ENCODE results near the gene SERTM2. TPM values are rescaled to one million over a fixed set of nuclear protein-coding genes. Genes with fewer than 3 reads are reported as not detected.

SERTM2 gene
- total RNA-seq (2021; fragmentation: NEBNext Ultra II Directional; extraction: Animal tissue kit (Norgen Biotek cat#: 25700)) (0.38 and 0.58 TPM in 2 replicates), polyA plus RNA-seq (2011; rRNA removed) (0.22 and 0.45 TPM in 2 replicates), polyA minus RNA-seq (2011; rRNA and poly(A)+ RNA removed) (0.22 and 1.00 TPM in 2 replicates)
- 0.50 TPM for polyA plus RNA-seq (2011; cell fraction: cytosol; rRNA removed)
- polyA plus RNA-seq (2011; cell fraction: nucleus; rRNA removed) = 0.26 TPM
- 0.28 to 0.48 TPM (median 0.38 TPM) in 4 replicates for polyA plus RNA-seq (2012, experiment 1 of 2)
- polyA plus RNA-seq (2012, experiment 2 of 2) = not detected
- 0.85 TPM for polyA plus RNA-seq (2013, experiment 1 of 2)
- 0.77 TPM for polyA plus RNA-seq (2013, experiment 2 of 2)
- 0.37 TPM for polyA minus RNA-seq (2011; cell fraction: cytosol; rRNA and poly(A)+ RNA removed)
- polyA minus RNA-seq (2011; cell fraction: nucleus; rRNA and poly(A)+ RNA removed) = 0.90 TPM
- long read RNA-seq, experiment 1, full-length matches to known transcripts = 1 of 1 reads
- long read RNA-seq, experiment 1, partial matches to known transcripts = 0 of 1 reads
- long read RNA-seq, experiment 1, other reads (novel, unspliced or antisense) = 0 of 1 reads
- long read RNA-seq, experiment 2 = 0 reads

- H2BK15ac ChIP-seq (ENCODE audit: low read length) = no peak within 1 kb of the TSS
- no peak within 1 kb of the TSS for H4K8ac ChIP-seq (ENCODE audit: extremely low read depth, insufficient read depth, low read length)
- H2BK120ac ChIP-seq (replicated peaks; ENCODE audit: low read depth, low read length) = no peak within 1 kb of the TSS
- CTCF ChIA-PET (ENCODE audit: partially characterized antibody) = interaction anchor here (1.1 kb wide), 1 partner anchor 64 kb away, joined by 3 read pairs; no protein-coding TSS in a partner anchor
- no peak within 1 kb of the TSS for H3K27ac ChIP-seq (ENCODE audit: low read depth, low read length)
- H3K36me3 ChIP-seq (ENCODE audit: control insufficient read depth in 2 of 4, insufficient read depth in 4 of 4, low read length in 3 of 4) = no peaks in the 10 kb centered on the region
- no peaks in the 10 kb centered on the region for H3K79me2 ChIP-seq (ENCODE audit: control insufficient read depth in 1 of 2, insufficient read depth in 2 of 2, low read length in 2 of 2)
- peaks cover 0 to 3% (median 0%) of the 10 kb centered on the region in 4 experiments; a peak in 2 of 7 replicates for H3K4me1 ChIP-seq (replicated peaks in 1 of 4; ENCODE audit: control insufficient read depth in 3 of 4, insufficient read depth in 4 of 4, low read length in 3 of 4)
- peak within 1 kb of the TSS in 1 of 4 experiments; percentile 15; a peak in 1 of 8 replicates for H3K4me3 ChIP-seq (ENCODE audit: extremely low read depth in 1 of 4, insufficient read depth in 2 of 4, low read depth in 3 of 4, low read length in 4 of 4)
- H2BK5ac ChIP-seq (ENCODE audit: low read depth, low read length) = no peak within 1 kb of the TSS
- H3K14ac ChIP-seq (ENCODE audit: insufficient read length) = no peak within 1 kb of the TSS
- FAIRE-seq (peak; percentile 28), DNase-seq (ENCODE audit: low read depth in 1 of 2, low spot score in 2 of 2) (no peak)
- 9% methylated on average over 3 of the region's 3 CpGs; no CpG with 5 or more reads in 1 of the 2 experiments for WGBS, 2 experiments (ENCODE audit: extremely low coverage in 1 of 2, insufficient coverage in 1 of 2, insufficient read length in 1 of 2, insufficient replicate concordance in 2 of 2, low coverage in 1 of 2, low lambda C conversion rate in 2 of 2, missing lambda C conversion rate in 1 of 2)
- no peaks in the 10 kb centered on the region for H3K9me3 ChIP-seq (ENCODE audit: insufficient read depth in 2 of 2, low read depth in 1 of 2, low read length in 1 of 2)
- H3K56ac ChIP-seq (replicated peaks; ENCODE audit: insufficient read length, low read depth, low read length) = no peak within 1 kb of the TSS
- no peak within 1 kb of the TSS for H2AFZ ChIP-seq (ENCODE audit: low read length)
- H3K18ac ChIP-seq (ENCODE audit: extremely low read depth, low read length) = no peak within 1 kb of the TSS
- peak within 1 kb of the TSS; percentile 11 to 44; a peak in 1 of 4 replicates for H3K4me2 ChIP-seq (ENCODE audit: insufficient read depth in 1 of 2, low read depth in 2 of 2, low read length in 2 of 2)
- H2AK5ac ChIP-seq (ENCODE audit: low read depth, low read length) = no peak within 1 kb of the TSS
- H2BK12ac ChIP-seq (ENCODE audit: low read depth, low read length) = no peak within 1 kb of the TSS
- H4K5ac ChIP-seq (ENCODE audit: insufficient read length, low read depth, low read length) = no peak within 1 kb of the TSS
- H4K20me1 ChIP-seq (replicated peaks in 1 of 2; ENCODE audit: control insufficient read depth in 1 of 2, insufficient read depth in 2 of 2, low read length in 2 of 2) = no peaks in the 10 kb centered on the region
- no peak within 1 kb of the TSS for H4K91ac ChIP-seq (replicated peaks; ENCODE audit: insufficient read length, low read length)
- no peak for TF ChIP-seq SRF (IDR thresholded peaks at IDR 0.05; ENCODE audit: low read depth, low read length)
- no peak for TF ChIP-seq FOSL1 (IDR thresholded peaks at IDR 0.05; ENCODE audit: insufficient read depth, low read depth, low read length)
- no peak for TF ChIP-seq POLR2AphosphoS5 (IDR thresholded peaks at IDR 0.05; ENCODE audit: low read depth, low read length)
- TF ChIP-seq CEBPB (IDR thresholded peaks at IDR 0.05; ENCODE audit: low read depth, low read length) = no peak
- H3K23me2 ChIP-seq (ENCODE audit: low read depth, low read length) = no peaks in the 10 kb centered on the region; the same call in 1 of the 2 replicates
- no peak within 1 kb of the TSS for H3K23ac ChIP-seq (ENCODE audit: insufficient read length)
- no peak within 1 kb of the TSS for H3K4ac ChIP-seq (replicated peaks; ENCODE audit: insufficient read length, low read depth, low read length)
- no peak within 1 kb of the TSS for H2BK20ac ChIP-seq (ENCODE audit: low read length)
- POLR2A ChIA-PET (ENCODE audit: partially characterized antibody) = no interaction called here
- H3K79me1 ChIP-seq (ENCODE audit: low read depth, low read length) = no peaks in the 10 kb centered on the region
- H3K9ac ChIP-seq (replicated peaks in 1 of 4; ENCODE audit: extremely low read depth in 1 of 4, low read depth in 3 of 4, low read length in 3 of 4) = no peak within 1 kb of the TSS
- no peaks in the 10 kb centered on the region for H3K27me3 ChIP-seq (replicated peaks in 1 of 4; ENCODE audit: control insufficient read depth in 3 of 4, extremely low read depth in 1 of 4, insufficient read depth in 3 of 4, low read length in 3 of 4)
These were observed at the start of gene SERTM2 for GRCh38 chrX:111511477-111511876. TSS of gene SERTM2 (plus strand) at chrX:111511645. CDS start at chrX:111518858, 7,213 bp downstream.
